Measurements from ENCODE around the gene MAD2L1.

Gene MAD2L1

DNA sequence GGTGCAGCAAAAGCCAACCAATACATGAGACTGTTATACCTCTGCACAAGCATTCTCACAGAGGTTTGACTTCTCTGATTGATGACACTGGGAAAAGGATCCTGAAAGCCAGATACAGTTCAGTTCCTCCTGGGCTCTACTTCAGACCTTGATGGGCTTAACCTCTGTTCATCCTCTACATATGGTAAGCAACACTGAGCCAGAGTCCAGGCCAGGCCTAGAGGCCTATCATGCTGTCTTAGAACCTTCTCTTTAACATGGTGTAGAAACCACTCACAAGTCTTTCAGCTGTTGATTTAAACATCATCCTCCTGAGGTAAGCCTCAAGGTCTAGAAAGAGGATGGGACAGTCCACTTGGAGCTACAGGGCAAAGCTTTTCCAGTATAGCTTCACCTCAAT is 9.2 kb downstream of the MAD2L1 start:
- DNase-seq (ENCODE audit: low spot score), result no peak

DNA sequence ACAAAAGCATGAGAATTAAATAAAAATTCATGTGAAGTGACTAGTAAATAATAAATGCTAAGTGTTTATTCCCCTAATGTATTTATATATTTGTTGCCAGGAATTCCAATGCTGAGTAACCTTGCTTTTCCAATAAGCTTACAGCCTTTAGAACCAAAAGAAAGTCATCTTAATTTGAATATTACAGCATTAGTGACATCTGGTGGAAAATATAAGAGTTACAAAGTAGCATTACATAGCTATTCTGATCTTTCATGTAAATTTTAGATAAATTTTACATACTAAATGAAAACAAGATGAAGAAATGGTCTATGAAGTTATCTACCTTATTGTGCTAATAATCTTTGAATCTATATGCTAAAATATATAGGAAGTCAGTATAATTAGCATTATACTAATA is 10.4 kb downstream of the MAD2L1 start:
- DNase-seq (ENCODE audit: low spot score), result peak; percentile 45

DNA sequence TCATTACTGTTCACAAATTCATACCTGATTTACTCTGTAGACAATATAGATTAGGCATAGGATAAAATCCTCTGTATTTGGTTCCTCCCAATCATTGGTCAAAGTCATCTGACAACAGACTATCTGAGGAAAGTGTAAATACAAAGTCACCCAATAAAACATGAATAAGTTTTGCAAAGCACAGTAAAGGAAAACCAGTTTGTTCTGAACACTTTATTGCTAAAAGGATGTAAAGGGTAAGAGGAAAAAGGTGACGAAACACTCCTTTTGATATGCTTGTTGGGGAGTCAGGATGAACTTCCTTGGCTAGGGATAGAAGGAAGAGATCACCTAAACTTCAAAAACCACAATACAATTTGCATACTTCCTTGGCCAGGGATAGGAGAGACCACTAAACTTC is 10.9 kb downstream of the MAD2L1 start:
- DNase-seq (ENCODE audit: low spot score), result no peak

GRCh38 chr4:120055162-120055561 is 11.5 kb downstream of the MAD2L1 start:
- no peak for DNase-seq (ENCODE audit: low spot score)

DNA sequence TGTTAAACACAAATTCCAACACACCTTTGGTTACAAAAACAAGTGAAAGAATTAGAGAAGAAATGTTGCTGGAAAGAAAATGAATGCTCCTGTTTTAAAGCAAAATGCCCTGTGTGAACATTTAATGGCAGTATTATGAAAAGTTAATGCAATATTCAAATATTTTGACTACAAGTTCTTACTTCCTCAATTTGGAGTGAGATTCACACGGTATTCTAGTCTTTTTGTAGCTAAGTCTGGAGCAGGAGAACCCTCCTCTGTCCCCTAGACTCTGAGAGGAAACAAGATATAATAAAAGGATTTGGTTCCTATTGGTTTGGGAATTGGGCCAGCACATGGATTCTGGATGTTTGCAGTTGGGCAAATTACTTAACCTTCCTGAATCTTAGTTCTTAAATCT is 12.7 kb downstream of the MAD2L1 start:
- no peak for DNase-seq (ENCODE audit: low spot score)

- peak; percentile 30 for DNase-seq (ENCODE audit: low spot score)
Observed at GRCh38 chr4:120052856-120053255, 13.8 kb downstream of the MAD2L1 start.

- no peak for DNase-seq (ENCODE audit: low spot score)
Observed at GRCh38 chr4:120051253-120051652, 15.4 kb downstream of the MAD2L1 start.

GRCh38 chr4:120049732-120050494 is 16.7 kb downstream of the MAD2L1 start:
- peak; percentile 75 for DNase-seq (ENCODE audit: low spot score)

GRCh38 chr4:120043828-120044227 is 22.8 kb downstream of the MAD2L1 start:
- no peak for DNase-seq (ENCODE audit: low spot score)

GRCh38 chr4:120037411-120037810 is 29.2 kb downstream of the MAD2L1 start:
- no peak for DNase-seq (ENCODE audit: low spot score)

GRCh38 chr4:120034913-120035312 is 31.7 kb downstream of the MAD2L1 start:
- no peak for DNase-seq (ENCODE audit: low spot score)

DNA sequence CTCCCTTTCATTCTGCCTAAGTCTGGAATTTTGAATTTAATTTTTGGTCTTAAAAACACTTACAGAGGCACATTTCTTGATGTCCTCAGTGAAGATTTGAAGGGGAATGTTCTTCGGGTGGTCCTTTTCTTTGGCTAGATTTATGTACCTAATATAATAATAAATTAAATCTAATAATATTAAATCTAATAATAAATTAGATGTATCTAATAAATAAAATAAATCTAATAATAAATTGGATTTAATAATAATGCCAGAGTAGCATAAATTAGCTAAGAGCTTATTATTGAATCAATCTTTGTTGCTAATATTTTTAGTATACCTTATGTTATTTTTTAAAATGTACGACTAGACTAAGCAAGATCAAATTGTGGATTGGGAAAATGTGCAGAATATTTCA is 39.8 kb downstream of the MAD2L1 start:
- no peak for DNase-seq (ENCODE audit: low spot score)

GRCh38 chr4:120025516-120025915 is 41.1 kb downstream of the MAD2L1 start:
- DNase-seq (ENCODE audit: low spot score), result no peak

- DNase-seq (ENCODE audit: low spot score), result peak; percentile 12
Observed at GRCh38 chr4:120018786-120019185, 47.9 kb downstream of the MAD2L1 start.

- DNase-seq (ENCODE audit: low spot score), result no peak
Observed at GRCh38 chr4:120017939-120018692, 48.5 kb downstream of the MAD2L1 start.

- no peak for DNase-seq (ENCODE audit: low spot score)
Observed at GRCh38 chr4:120011725-120012124, 54.9 kb downstream of the MAD2L1 start.

- DNase-seq (ENCODE audit: low spot score), result no peak
Observed at GRCh38 chr4:120010646-120011045, 56.0 kb downstream of the MAD2L1 start.

DNA sequence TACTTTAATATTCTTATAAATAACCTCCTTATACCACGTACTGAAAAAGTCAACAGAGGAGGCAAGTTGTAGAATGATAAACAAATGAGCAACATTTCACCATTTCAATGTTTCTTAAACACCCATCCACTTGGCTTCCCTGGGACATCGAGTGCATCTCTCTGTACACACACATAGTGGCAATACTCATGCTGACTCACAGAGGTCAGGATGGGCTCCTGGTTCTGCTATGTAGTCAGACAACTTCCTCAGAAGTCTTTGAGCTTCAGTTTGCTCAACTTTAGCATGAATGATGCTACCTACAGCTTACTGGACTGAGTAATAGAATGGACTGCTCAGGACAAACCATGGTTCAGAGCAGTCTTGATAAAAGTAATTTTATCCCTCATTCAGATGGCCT is 56.9 kb downstream of the MAD2L1 start:
- peak; percentile 59 for DNase-seq (ENCODE audit: low spot score)

GRCh38 chr4:120008957-120009356 is 57.7 kb downstream of the MAD2L1 start:
- no peak for DNase-seq (ENCODE audit: low spot score)

DNA sequence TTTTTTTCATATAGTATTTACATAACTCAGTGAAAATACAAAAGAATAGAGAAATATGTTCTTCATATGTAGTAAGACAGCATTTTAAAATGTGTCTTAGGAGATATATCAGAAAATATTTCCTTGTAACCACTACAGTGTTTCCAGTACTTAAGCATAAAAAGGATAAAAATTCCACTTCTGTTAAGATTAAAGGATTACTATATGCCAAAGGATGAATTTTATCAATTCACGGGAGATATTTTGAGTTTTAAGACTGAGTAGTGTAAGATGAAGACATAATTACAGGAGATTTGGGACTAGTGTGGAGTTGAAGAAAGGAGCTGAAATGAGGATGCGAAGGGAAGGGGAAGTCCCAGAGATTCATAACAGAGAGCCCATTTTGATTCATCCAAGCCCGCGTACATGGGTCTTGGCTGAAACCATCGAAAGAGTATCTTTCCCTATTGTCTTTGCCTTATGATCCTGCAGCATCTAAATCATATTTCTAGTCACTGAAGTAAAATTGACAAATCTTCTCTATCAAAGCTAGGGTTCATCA is 58.7 kb downstream of the MAD2L1 start:
- DNase-seq (ENCODE audit: low spot score), result no peak

DNA sequence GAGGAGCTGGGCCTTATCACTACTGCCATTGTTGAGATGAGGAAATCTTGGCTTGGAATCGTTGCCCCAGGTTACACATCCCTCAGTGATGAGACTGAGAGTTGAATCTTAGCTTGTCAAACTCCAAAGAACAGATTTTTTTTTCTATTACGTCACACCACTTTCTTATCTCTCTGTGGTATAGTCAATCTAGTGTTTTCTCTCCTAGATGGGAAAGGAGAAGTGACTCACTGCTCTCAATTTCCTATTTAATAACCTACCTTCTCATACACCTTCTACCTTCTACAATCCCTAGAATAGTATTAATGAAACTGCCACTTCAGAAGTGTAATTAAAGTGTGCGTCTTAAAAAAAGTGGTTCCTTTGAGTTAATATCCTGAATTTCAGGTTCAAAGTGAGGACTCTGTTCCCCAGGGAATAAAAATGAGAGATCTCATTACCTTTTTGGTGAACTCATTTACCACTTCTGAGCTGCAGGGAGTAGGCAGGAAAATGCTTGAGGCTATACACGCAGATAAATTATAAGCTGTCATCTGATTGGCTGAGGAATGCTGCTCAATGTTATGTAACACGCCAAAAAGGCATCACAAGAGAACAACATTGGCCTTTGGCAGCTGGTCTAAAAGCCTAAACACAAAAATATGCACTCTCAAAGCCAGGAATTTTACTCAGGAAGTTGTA is 59.3 kb downstream of the MAD2L1 start:
- peak; percentile 53 for DNase-seq (ENCODE audit: low spot score)
